H1 (cell line): ENCODE results near the gene SLC6A12. TPM values are rescaled to one million over a fixed set of nuclear protein-coding genes. Genes with fewer than 3 reads are reported as not detected.

Experiments
- CTCF ChIA-PET: fragments of 300-600 bp; sonication (Branson Sonifier 250); formaldehyde crosslinking; loops from one replicate; lab custom pipeline; 2021; ENCODE audit not compliant: partially characterized antibody; lab: Charles Lee
- POLR2A ChIA-PET: fragments of 300-600 bp; sonication (Branson Sonifier 250); formaldehyde crosslinking; loops from one replicate; lab custom pipeline; 2021; ENCODE audit warnings: inconsistent platforms; ENCODE audit not compliant: partially characterized antibody; lab: Charles Lee
- DNase-seq, 2 experiments: peaks; one replicate each; pipeline versions ENCODE4 v3.0.0 to v3.0.0-alpha.2; 2010 to 2022; ENCODE audit warnings: low spot score in 2 of 2, low read depth in 1 of 2, mixed read lengths in 1 of 2
- FAIRE-seq: peaks from 2 replicates; lab custom pipeline; 2011; peaks lifted over from hg19 to GRCh38; lab: Jason Lieb, UNC
- H2AFZ ChIP-seq: 2 replicates; pipeline ENCODE4 v1.8.1; 2012; ENCODE audit warnings: low read length, inconsistent platforms
- H2AK5ac ChIP-seq: 2 replicates; pipeline ENCODE4 v1.6.1; 2013; ENCODE audit warnings: low read depth, low read length
- H2BK120ac ChIP-seq: replicated peaks from 2 replicates; pipeline ENCODE3; 2013; ENCODE audit warnings: low read depth, low read length, inconsistent platforms
- H2BK12ac ChIP-seq: 2 replicates; pipeline ENCODE4 v1.6.1; 2013; ENCODE audit warnings: low read depth, low read length
- H2BK15ac ChIP-seq: 2 replicates; pipeline ENCODE4 v1.6.1; 2013; ENCODE audit warnings: low read length
- H2BK20ac ChIP-seq: 2 replicates; pipeline ENCODE4 v1.6.1; 2013; ENCODE audit warnings: low read length
- H2BK5ac ChIP-seq: 2 replicates; pipeline ENCODE4 v1.6.1; 2013; ENCODE audit warnings: low read depth, low read length
- H3K14ac ChIP-seq: 2 replicates; pipeline ENCODE4 v1.6.1; 2013; ENCODE audit warnings: inconsistent platforms; ENCODE audit not compliant: insufficient read length
- H3K18ac ChIP-seq: 2 replicates; pipeline ENCODE4 v1.6.1; 2013; ENCODE audit warnings: low read length; ENCODE audit errors: extremely low read depth
- H3K23ac ChIP-seq: 2 replicates; pipeline ENCODE4 v1.6.1; 2013; ENCODE audit warnings: inconsistent platforms; ENCODE audit not compliant: insufficient read length
- H3K23me2 ChIP-seq: 2 replicates; pipeline ENCODE4 v1.6.1; 2013; ENCODE audit warnings: low read depth, low read length
- H3K27ac ChIP-seq: 2 replicates; pipeline ENCODE4 v1.6.1; 2011; ENCODE audit warnings: low read depth, low read length, inconsistent platforms
- H3K27me3 ChIP-seq, 4 experiments: replicated peaks in 1 of 4; 1 replicate in 1 of 4; 2 replicates in 3 of 4; pipeline versions ENCODE4 v1.6.1 to v1.8.1; 2011 to 2013; ENCODE audit warnings: low read length in 3 of 4, mild to moderate bottlenecking in 3 of 4, inconsistent platforms in 2 of 4, mixed read lengths in 2 of 4, moderate library complexity in 1 of 4; ENCODE audit not compliant: control insufficient read depth in 3 of 4, insufficient read depth in 3 of 4; ENCODE audit errors: extremely low read depth in 1 of 4
- H3K36me3 ChIP-seq, 4 experiments: 2 replicates each; pipeline versions ENCODE4 v1.6.1 to v1.8.1; 2011 to 2013; ENCODE audit warnings: mild to moderate bottlenecking in 4 of 4, low read length in 3 of 4, moderate library complexity in 2 of 4, control low read depth in 1 of 4, inconsistent platforms in 1 of 4; ENCODE audit not compliant: insufficient read depth in 4 of 4, control insufficient read depth in 2 of 4
- H3K4ac ChIP-seq: replicated peaks from 2 replicates; pipeline ENCODE3; 2013; ENCODE audit warnings: low read length, low read depth, mixed read lengths, inconsistent platforms; ENCODE audit not compliant: insufficient read length
- H3K4me1 ChIP-seq, 4 experiments: replicated peaks in 1 of 4; 1 replicate in 1 of 4; 2 replicates in 3 of 4; pipeline versions ENCODE4 v1.6.1 to v1.8.1; 2011 to 2013; ENCODE audit warnings: low read length in 3 of 4, inconsistent platforms in 2 of 4, mixed read lengths in 1 of 4; ENCODE audit not compliant: insufficient read depth in 4 of 4, control insufficient read depth in 3 of 4
- H3K4me2 ChIP-seq, 2 experiments: 2 replicates each; pipeline versions ENCODE4 v1.6.1 to v1.8.1; 2011 to 2013; ENCODE audit warnings: low read depth in 2 of 2, low read length in 2 of 2, control low read depth in 1 of 2, inconsistent platforms in 1 of 2, mild to moderate bottlenecking in 1 of 2; ENCODE audit not compliant: insufficient read depth in 1 of 2
- H3K4me3 ChIP-seq, 4 experiments: fragments of 200-600, 300-600 bp in 1 of 4; sonication (generic), shearing (Covaris generic), sonication (Bioruptor Twin) in 1 of 4; 2 replicates each; pipeline versions ENCODE4 v1.5.1 to v1.8.1; 2011 to 2016; ENCODE audit warnings: low read length in 4 of 4, low read depth in 3 of 4, control low read depth in 2 of 4, inconsistent platforms in 2 of 4, mild to moderate bottlenecking in 2 of 4, mixed read lengths in 1 of 4, moderate library complexity in 1 of 4; ENCODE audit not compliant: insufficient read depth in 2 of 4; ENCODE audit errors: extremely low read depth in 1 of 4
- H3K56ac ChIP-seq: replicated peaks from 2 replicates; pipeline ENCODE3; 2013; ENCODE audit warnings: low read depth, mild to moderate bottlenecking, mixed read lengths, low read length, inconsistent platforms; ENCODE audit not compliant: insufficient read length
- H3K79me1 ChIP-seq: 2 replicates; pipeline ENCODE4 v1.6.1; 2013; ENCODE audit warnings: low read depth, low read length, control low read depth
- H3K79me2 ChIP-seq, 2 experiments: 2 replicates each; pipeline versions ENCODE4 v1.6.1 to v1.8.1; 2012 to 2013; ENCODE audit warnings: low read length in 2 of 2, mild to moderate bottlenecking in 2 of 2, inconsistent platforms in 1 of 2; ENCODE audit not compliant: insufficient read depth in 2 of 2, control insufficient read depth in 1 of 2
- H3K9ac ChIP-seq, 4 experiments: replicated peaks in 1 of 4; 1 replicate in 1 of 4; 2 replicates in 3 of 4; pipeline versions ENCODE4 v1.6.1 to v1.8.1; 2011 to 2013; ENCODE audit warnings: low read depth in 3 of 4, low read length in 3 of 4, control low read depth in 2 of 4, mild to moderate bottlenecking in 2 of 4, moderate library complexity in 2 of 4, inconsistent platforms in 1 of 4; ENCODE audit errors: extremely low read depth in 1 of 4
- H3K9me3 ChIP-seq, 2 experiments: 2 replicates each; pipeline versions ENCODE4 v1.6.1 to v1.8.1; 2012 to 2013; ENCODE audit warnings: mild to moderate bottlenecking in 2 of 2, moderate library complexity in 2 of 2, control low read depth in 1 of 2, inconsistent platforms in 1 of 2, low read depth in 1 of 2, low read length in 1 of 2, mixed read lengths in 1 of 2; ENCODE audit not compliant: insufficient read depth in 2 of 2
- H4K20me1 ChIP-seq, 2 experiments: replicated peaks in 1 of 2; 2 replicates each; pipeline versions ENCODE3 to v1.8.1; 2011 to 2013; ENCODE audit warnings: inconsistent platforms in 2 of 2, low read length in 2 of 2, mild to moderate bottlenecking in 1 of 2; ENCODE audit not compliant: insufficient read depth in 2 of 2, control insufficient read depth in 1 of 2
- H4K5ac ChIP-seq: 2 replicates; pipeline ENCODE4 v1.6.1; 2013; ENCODE audit warnings: low read length, low read depth, mixed read lengths, inconsistent platforms; ENCODE audit not compliant: insufficient read length
- H4K8ac ChIP-seq: 2 replicates; pipeline ENCODE4 v1.8.0; 2013; ENCODE audit warnings: mild to moderate bottlenecking, moderate library complexity, low read length, inconsistent platforms; ENCODE audit not compliant: insufficient read depth; ENCODE audit errors: extremely low read depth
- H4K91ac ChIP-seq: replicated peaks from 2 replicates; pipeline ENCODE3; 2013; ENCODE audit warnings: low read length, mixed read lengths, inconsistent platforms; ENCODE audit not compliant: insufficient read length
- BACH1 ChIP-seq: IDR thresholded peaks from 2 replicates; pipeline ENCODE4 v1.6.1; 2012; ENCODE audit warnings: low read length, improper control_type of control experiment
- BCL11A ChIP-seq, 2 experiments: IDR thresholded peaks; one replicate each; pipeline ENCODE4 v1.6.1; 2011; ENCODE audit warnings: low read depth in 2 of 2, low read length in 2 of 2, mild to moderate bottlenecking in 2 of 2
- HDAC2 ChIP-seq, 2 experiments: fragments of 300-600 bp in 1 of 2; sonication (generic) in 1 of 2; IDR thresholded peaks; 2 replicates each; pipeline ENCODE4 v1.6.1; 2011 to 2012; ENCODE audit warnings: low read depth in 2 of 2, low read length in 2 of 2, mild to moderate bottlenecking in 2 of 2, moderate library complexity in 2 of 2, borderline replicate concordance in 1 of 2, inconsistent platforms in 1 of 2
- KDM4A ChIP-seq: IDR thresholded peaks from one replicate; pipeline ENCODE4 v1.7.1; 2012; ENCODE audit warnings: low read depth, mild to moderate bottlenecking, moderate library complexity, low read length, inconsistent platforms; ENCODE audit not compliant: severe bottlenecking
- POLR2A ChIP-seq, 2 experiments: IDR thresholded peaks; 1 replicate in 1 of 2; 2 replicates in 1 of 2; pipeline ENCODE4 v1.6.1; 2011; ENCODE audit warnings: low read depth in 2 of 2, low read length in 2 of 2, mild to moderate bottlenecking in 2 of 2; ENCODE audit errors: control extremely low read depth in 1 of 2
- WGBS, 2 experiments: shearing (Covaris generic) in 1 of 2; methylation state at CpG; one replicate each; pipeline versions ENCODE4 v1.1.6 to v1.1.7; 2013 to 2015; ENCODE audit warnings: low lambda C conversion rate in 2 of 2, mixed read lengths in 2 of 2, inconsistent platforms in 1 of 2, low coverage in 1 of 2, missing lambda C conversion rate in 1 of 2; ENCODE audit not compliant: insufficient replicate concordance in 2 of 2, insufficient coverage in 1 of 2, insufficient read length in 1 of 2; ENCODE audit errors: extremely low coverage in 1 of 2, missing lambda C conversion rate in 1 of 2; 5-methylcytosine and 5-hydroxymethylcytosine counted together
- polyA plus RNA-seq, 7 experiments: library from polyadenylated mRNA; depleted of rRNA in 3 of 7; stranded (reverse) in 5 of 7; unstranded in 2 of 7; fragments of >200 nt in 5 of 7; fragments of 200-250 nt in 2 of 7; gene quantifications; 1 replicate in 5 of 7; 2 replicates in 1 of 7; 4 replicates in 1 of 7; pipeline versions ENCODE4 v1.2.1 to v1.2.3, GENCODE V29; 2011 to 2013; ENCODE audit warnings: missing spikeins in 2 of 7, mixed read lengths in 2 of 7
- total RNA-seq: library from RNA; stranded (reverse); fragmentation: NEBNext Ultra II Directional; extraction: Animal tissue kit (Norgen Biotek cat#: 25700); gene quantifications from 2 replicates; pipeline ENCODE4 v1.2.1, GENCODE V29; 2021
- TF ChIP-seq, protein P1 (sequence below): IDR thresholded peaks from 2 replicates; pipeline ENCODE4 v1.6.1; 2011; ENCODE audit warnings: low read length, improper control_type of control experiment
- TF ChIP-seq, protein P2 (sequence below): IDR thresholded peaks from 2 replicates; pipeline ENCODE4 v1.6.1; 2012; ENCODE audit warnings: low read length, inconsistent platforms

The SLC6A12 gene
- total and polyA plus RNA-seq, 2 of the 8 experiments (the other 6 are each of a cell fraction or from before 2014, with no cell fraction given), result 0.70 to 1.1 TPM

DNA sequence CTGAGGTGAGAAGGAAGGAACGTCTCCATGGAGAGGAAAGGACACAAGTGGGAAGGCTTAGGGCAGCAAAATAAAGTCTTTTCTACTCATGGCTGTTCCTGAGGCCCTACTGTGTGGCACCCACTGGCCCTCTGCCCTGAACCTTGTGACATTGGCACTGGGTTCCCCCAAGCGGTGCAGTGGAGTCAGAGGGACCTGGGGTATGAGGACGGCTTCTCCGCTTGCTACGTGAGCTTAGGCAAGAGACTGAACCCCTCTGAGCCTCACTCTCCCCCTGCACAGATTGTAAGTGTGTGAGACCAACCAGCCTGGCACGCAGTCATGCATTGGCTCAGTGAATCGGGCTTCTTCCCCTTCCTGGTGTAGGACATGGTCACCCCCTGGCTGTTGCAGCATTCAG, 19.7 kb downstream of the SLC6A12 start:
- no peak overlapping the region for H3K4me2 ChIP-seq
- H4K91ac ChIP-seq, result no peak overlapping the region
- no peak overlapping the region for H3K27ac ChIP-seq
- H3K79me1 ChIP-seq, result no peaks in the 10 kb centered on the region
- H3K9me3 ChIP-seq, result no peaks in the 10 kb centered on the region
- no peak overlapping the region for H3K9ac ChIP-seq
- H2BK15ac ChIP-seq, result no peak overlapping the region
- no peak overlapping the region for H4K8ac ChIP-seq
- no peak overlapping the region for H3K14ac ChIP-seq
- peaks cover 0 to 11% (median 4%) of the 10 kb centered on the region in 4 experiments; a peak in 4 of 7 replicates for H3K27me3 ChIP-seq
- ChIA-PET CTCF (interaction anchor here (0.7 to 1.8 kb wide), 2 partner anchors 13 to 25 kb away, joined by 3 to 11 read pairs; no protein-coding TSS in a partner anchor), POLR2A (interaction anchor here (1.0 to 1.4 kb wide), 2 partner anchors 9 to 26 kb away, joined by 3 read pairs; no protein-coding TSS in a partner anchor)
- H3K18ac ChIP-seq, result no peak overlapping the region
- H4K5ac ChIP-seq, result no peak overlapping the region
- H3K79me2 ChIP-seq, result no peaks in the 10 kb centered on the region
- FAIRE-seq (no peak), DNase-seq (no peak)
- H2BK12ac ChIP-seq, result no peak overlapping the region
- H3K23ac ChIP-seq, result no peak overlapping the region
- TF ChIP-seq BCL11A (IDR thresholded peaks at IDR 0.05; ENCODE audit: low read depth in 2 of 2, low read length in 2 of 2) (no peak), KDM4A (no peak), POLR2A (IDR thresholded peaks at IDR 0.05; ENCODE audit: control extremely low read depth in 1 of 2, low read depth in 2 of 2, low read length in 2 of 2) (no peak), BACH1 (no peak), HDAC2 (IDR thresholded peaks at IDR 0.05; ENCODE audit: borderline replicate concordance in 1 of 2, low read depth in 2 of 2, low read length in 2 of 2) (no peak)
- TF ChIP-seq, protein P1, sequence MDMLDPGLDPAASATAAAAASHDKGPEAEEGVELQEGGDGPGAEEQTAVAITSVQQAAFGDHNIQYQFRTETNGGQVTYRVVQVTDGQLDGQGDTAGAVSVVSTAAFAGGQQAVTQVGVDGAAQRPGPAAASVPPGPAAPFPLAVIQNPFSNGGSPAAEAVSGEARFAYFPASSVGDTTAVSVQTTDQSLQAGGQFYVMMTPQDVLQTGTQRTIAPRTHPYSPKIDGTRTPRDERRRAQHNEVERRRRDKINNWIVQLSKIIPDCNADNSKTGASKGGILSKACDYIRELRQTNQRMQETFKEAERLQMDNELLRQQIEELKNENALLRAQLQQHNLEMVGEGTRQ, result no peak
- TF ChIP-seq, protein P2, sequence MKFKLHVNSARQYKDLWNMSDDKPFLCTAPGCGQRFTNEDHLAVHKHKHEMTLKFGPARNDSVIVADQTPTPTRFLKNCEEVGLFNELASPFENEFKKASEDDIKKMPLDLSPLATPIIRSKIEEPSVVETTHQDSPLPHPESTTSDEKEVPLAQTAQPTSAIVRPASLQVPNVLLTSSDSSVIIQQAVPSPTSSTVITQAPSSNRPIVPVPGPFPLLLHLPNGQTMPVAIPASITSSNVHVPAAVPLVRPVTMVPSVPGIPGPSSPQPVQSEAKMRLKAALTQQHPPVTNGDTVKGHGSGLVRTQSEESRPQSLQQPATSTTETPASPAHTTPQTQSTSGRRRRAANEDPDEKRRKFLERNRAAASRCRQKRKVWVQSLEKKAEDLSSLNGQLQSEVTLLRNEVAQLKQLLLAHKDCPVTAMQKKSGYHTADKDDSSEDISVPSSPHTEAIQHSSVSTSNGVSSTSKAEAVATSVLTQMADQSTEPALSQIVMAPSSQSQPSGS, result no peak
- peaks cover 2% of the 10 kb centered on the region; the same call in 1 of the 2 replicates for H3K23me2 ChIP-seq
- H4K20me1 ChIP-seq, result no peaks in the 10 kb centered on the region
- no peaks in the 10 kb centered on the region for H3K36me3 ChIP-seq
- H2BK5ac ChIP-seq, result no peak overlapping the region
- no peak overlapping the region for H2BK120ac ChIP-seq
- H2AFZ ChIP-seq, result no peak overlapping the region
- H2AK5ac ChIP-seq, result no peak overlapping the region
- H3K4ac ChIP-seq, result no peak overlapping the region
- 83% methylated on average over 6 of the region's 7 CpGs; no CpG with 5 or more reads in 1 of the 2 experiments for WGBS, 2 experiments
- H3K4me3 ChIP-seq, result no peak overlapping the region
- peaks cover 0 to 2% (median under 1%) of the 10 kb centered on the region in 4 experiments; a peak in 1 of 7 replicates for H3K4me1 ChIP-seq
- no peak overlapping the region for H2BK20ac ChIP-seq
- H3K56ac ChIP-seq, result no peak overlapping the region
